ENCODE results near the gene RNGTT. TPM values are rescaled to one million over a fixed set of nuclear protein-coding genes. Genes with fewer than 3 reads are reported as not detected.
A peak's percentile ranks its signal among the peaks of the same experiment; 100 is the strongest.
"Not testable (repeated sequence)": the region's sequence is repeated elsewhere in the genome, so short reads cannot be mapped to it uniquely, and the experiment has no call there.

RNGTT gene
- total and polyA plus RNA-seq, 7 donors = 3.0 to 14.7 (median 10.0) TPM

- no peaks in the 10 kb centered on the region for H3K9me3 ChIP-seq
- no peaks in the 10 kb centered on the region for H3K36me3 ChIP-seq
- no peak overlapping the region for H3K4me3 ChIP-seq
- no peak for DNase-seq
- peaks cover 0 to 28% (median 10%) of the 10 kb centered on the region in 4 donors for H3K4me1 ChIP-seq
- peak overlapping the region in 1 of 4 donors; percentile 58 for H3K27ac ChIP-seq
- 19 to 66% methylated on average over 3 of the region's 3 CpGs for WGBS, 2 donors
- TF ChIP-seq POLR2A (IDR thresholded peaks at IDR 0.05) = no peak
- no peak for TF ChIP-seq CTCF (IDR thresholded peaks at IDR 0.05)
- no peak for TF ChIP-seq EP300 (IDR thresholded peaks at IDR 0.05)
- no peak for TF ChIP-seq POLR2AphosphoS5 (IDR thresholded peaks at IDR 0.05)
- intact Hi-C loops (cut with DNase I) = no loop called here
- H3K27me3 ChIP-seq = no peaks in the 10 kb centered on the region
Observed at GRCh38 chr6:88840796-88841539, 122.5 kb downstream of the RNGTT start.

GRCh38 chr6:88840289-88840688, 123.1 kb downstream of the RNGTT start:
- Histone ChIP-seq H3K4me1 (peaks cover 0 to 28% (median 10%) of the 10 kb centered on the region in 4 donors), H3K36me3 (no peaks in the 10 kb centered on the region), H3K4me3 (no peak overlapping the region), H3K9me3 (no peaks in the 10 kb centered on the region), H3K27ac (peak overlapping the region in 2 of 4 donors; percentile 14 to 58), H3K27me3 (no peaks in the 10 kb centered on the region)
- intact Hi-C loops (cut with DNase I) = no loop called here
- DNase-seq = no peak
- no peak for TF ChIP-seq EP300 (IDR thresholded peaks at IDR 0.05)
- no peak for TF ChIP-seq POLR2A (IDR thresholded peaks at IDR 0.05)
- no peak for TF ChIP-seq CTCF (IDR thresholded peaks at IDR 0.05)
- TF ChIP-seq POLR2AphosphoS5 (IDR thresholded peaks at IDR 0.05) = no peak
- 88 to 94% methylated on average over 7 of the region's 7 CpGs for WGBS, 2 donors

GRCh38 chr6:88839280-88839679, 124.1 kb downstream of the RNGTT start:
- Histone ChIP-seq H3K9me3 (no peaks in the 10 kb centered on the region), H3K36me3 (no peaks in the 10 kb centered on the region), H3K27ac (no peak overlapping the region), H3K4me3 (no peak overlapping the region), H3K4me1 (peaks cover 0 to 28% (median 10%) of the 10 kb centered on the region in 4 donors), H3K27me3 (no peaks in the 10 kb centered on the region)
- no peak for DNase-seq
- TF ChIP-seq POLR2A (IDR thresholded peaks at IDR 0.05) (no peak), CTCF (IDR thresholded peaks at IDR 0.05) (no peak), POLR2AphosphoS5 (IDR thresholded peaks at IDR 0.05) (no peak), EP300 (IDR thresholded peaks at IDR 0.05) (no peak)
- intact Hi-C loops (cut with DNase I) = no loop called here
- 98% methylated on average over 5 of the region's 5 CpGs for WGBS, 2 donors

- intact Hi-C loops (cut with DNase I) = no loop called here
- no peak for DNase-seq
Observed at GRCh38 chr6:88835210-88835609, 128.2 kb downstream of the RNGTT start.

GRCh38 chr6:88833071-88833470, 130.3 kb downstream of the RNGTT start:
- H3K4me3 ChIP-seq; H3K27ac ChIP-seq; H3K36me3 ChIP-seq; H3K9me3 ChIP-seq; H3K4me1 ChIP-seq; intact Hi-C loops (cut with DNase I); H3K27me3 ChIP-seq; DNase-seq: not testable (repeated sequence)
- WGBS, 2 donors = 91 to 100% methylated on average over 1 of the region's 1 CpG

More at GRCh38 chr6:88835210-88835609, 128.2 kb downstream of the RNGTT start:
- TF ChIP-seq CTCF (IDR thresholded peaks at IDR 0.05) = no peak
- no peak for TF ChIP-seq POLR2A (IDR thresholded peaks at IDR 0.05)
- no peak for TF ChIP-seq EP300 (IDR thresholded peaks at IDR 0.05)
- TF ChIP-seq POLR2AphosphoS5 (IDR thresholded peaks at IDR 0.05) = no peak
- H3K36me3 ChIP-seq = no peaks in the 10 kb centered on the region
- H3K4me3 ChIP-seq = no peak overlapping the region
- H3K4me1 ChIP-seq = peaks cover 0 to 2% (median under 1%) of the 10 kb centered on the region in 4 donors
- H3K27ac ChIP-seq = no peak overlapping the region
- H3K27me3 ChIP-seq = no peaks in the 10 kb centered on the region
- H3K9me3 ChIP-seq = peaks cover 0 to 1% (median 0%) of the 10 kb centered on the region in 4 donors

- DNase-seq; H3K4me3 ChIP-seq; H3K27ac ChIP-seq; intact Hi-C loops (cut with DNase I); H3K9me3 ChIP-seq; H3K4me1 ChIP-seq; H3K27me3 ChIP-seq; H3K36me3 ChIP-seq: not testable (repeated sequence)
- WGBS, 2 donors = 84 to 92% methylated on average over 4 of the region's 4 CpGs
Observed at GRCh38 chr6:88827599-88827998, 135.8 kb downstream of the RNGTT start.
